Measurements from ENCODE around the gene BBS4.

- no peak for TF ChIP-seq CTCF (IDR thresholded peaks at IDR 0.05)
- TF ChIP-seq POLR2A (IDR thresholded peaks at IDR 0.05), result no peak
Observed at GRCh38 chr15:72685301-72685924, 594 bp upstream of the BBS4 start.
